Left cardiac atrium (tissue), 4 donors: ENCODE results near the gene SLC16A3. TPM values are rescaled to one million over a fixed set of nuclear protein-coding genes. Genes with fewer than 3 reads are reported as not detected.
"Not testable (repeated sequence)": the region's sequence is repeated elsewhere in the genome, so short reads cannot be mapped to it uniquely, and the experiment has no call there.

Experiments used
- ATAC-seq, 2 donors: fragments of 200-7000 bp; cut with Tn5 transposase; one replicate each; pipeline ENCODE4 v1.9.1; 2020; ENCODE audit warnings: mild to moderate bottlenecking in 2 of 2, moderate library complexity in 2 of 2
- DNase-seq: peaks from one replicate; pipeline ENCODE4 v3.0.0-alpha.2; 2020
- intact Hi-C, 2 donors: fragments of 100-400 bp; cut with DNase I; formaldehyde crosslinking; loops; one replicate each; pipeline versions ENCODE4 v1.14.1 to v1.15.1; 2022 to 2023
- total RNA-seq, 2 donors: library from RNA; stranded (reverse); fragmentation: NEBNext Ultra II Directional; extraction: Animal tissue kit (Norgen Biotek cat#: 25700); gene quantifications; one replicate each; pipeline ENCODE4 v1.2.1, GENCODE V29; 2021
- donor health status: DM: no; HTN: yes; CAD: no.
- donor health status: DM: no; HTN: yes; CAD: no; lungs with severe emphysema.
- donor health status: DM: yes; HTN: yes; CAD: no.
- donor health status: Dilated cardiomyopathy.

Gene SLC16A3
- total RNA-seq, 2 donors from 2014 or later = 18.4 to 35.7 TPM

DNA sequence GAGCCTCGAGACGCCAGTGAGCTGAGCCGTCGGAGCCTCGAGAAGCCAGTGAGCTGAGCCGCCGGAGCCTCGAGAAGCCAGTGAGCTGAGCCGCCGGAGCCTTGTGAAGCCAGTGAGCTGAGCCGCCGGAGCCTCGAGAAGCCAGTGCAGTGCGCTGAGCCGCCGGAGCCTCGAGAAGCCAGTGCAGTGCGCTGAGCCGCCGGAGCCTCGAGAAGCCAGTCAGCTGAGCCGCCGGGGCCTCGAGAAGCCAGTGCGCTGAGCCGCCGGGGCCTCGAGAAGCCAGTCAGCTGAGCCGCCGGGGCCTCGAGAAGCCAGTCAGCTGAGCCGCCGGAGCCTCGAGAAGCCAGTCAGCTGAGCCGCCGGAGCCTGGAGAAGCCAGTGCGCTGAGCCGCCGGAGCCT is 25.3 kb downstream of the SLC16A3 start:
- ATAC-seq, intact Hi-C loops, DNase-seq: not testable (repeated sequence)

DNA sequence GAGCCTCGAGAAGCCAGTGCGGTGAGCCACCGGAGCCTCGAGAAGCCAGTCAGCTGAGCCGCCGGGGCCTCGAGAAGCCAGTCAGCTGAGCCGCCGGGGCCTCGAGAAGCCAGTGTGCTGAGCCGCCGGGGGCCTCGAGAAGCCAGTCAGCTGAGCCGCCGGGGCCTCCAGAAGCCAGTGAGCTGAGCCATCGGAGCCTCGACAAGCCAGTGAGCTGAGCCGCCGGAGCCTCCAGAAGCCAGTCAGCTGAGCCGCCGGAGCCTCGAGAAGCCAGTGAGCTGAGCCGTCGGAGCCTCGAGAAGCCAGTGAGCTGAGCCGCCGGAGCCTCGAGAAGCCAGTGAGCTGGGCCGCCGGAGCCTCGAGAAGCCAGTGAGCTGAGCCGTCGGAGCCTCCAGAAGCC is 25.9 kb downstream of the SLC16A3 start:
- intact Hi-C loops, ATAC-seq: not testable (repeated sequence)

DNA sequence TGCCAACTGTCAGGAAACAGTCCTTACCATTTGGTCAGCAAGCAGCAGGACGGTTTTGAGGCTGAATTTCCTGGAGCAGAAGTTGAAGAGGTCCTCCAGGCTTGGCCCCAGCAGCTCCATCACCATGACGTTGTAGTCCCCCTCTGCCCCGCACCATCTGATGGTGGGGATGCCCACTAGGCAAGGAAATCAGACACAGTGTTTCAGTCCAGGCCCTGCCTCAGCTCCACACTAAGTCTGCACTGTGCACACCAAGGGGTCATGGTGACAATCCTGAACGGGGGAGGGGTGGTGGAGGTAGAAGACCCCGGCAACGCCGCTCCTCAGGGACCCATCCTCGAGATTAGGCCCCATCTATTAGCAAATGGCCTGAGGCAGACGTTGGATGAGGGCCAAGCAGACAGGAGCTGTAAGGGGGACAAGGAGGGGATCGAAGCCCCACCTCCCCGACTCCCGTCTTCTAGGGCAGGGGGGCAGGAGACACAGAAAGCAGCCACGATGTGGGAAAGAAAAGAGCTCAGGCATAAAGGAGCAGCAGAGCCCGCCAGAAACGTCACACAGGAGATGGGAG is 26.6 kb downstream of the SLC16A3 start:
- DNase-seq (no peak), ATAC-seq (no peak)
- intact Hi-C loops = no loop called here

More for the DNA sequence above, 25.9 kb downstream of the SLC16A3 start:
- not testable (repeated sequence) for DNase-seq

DNA sequence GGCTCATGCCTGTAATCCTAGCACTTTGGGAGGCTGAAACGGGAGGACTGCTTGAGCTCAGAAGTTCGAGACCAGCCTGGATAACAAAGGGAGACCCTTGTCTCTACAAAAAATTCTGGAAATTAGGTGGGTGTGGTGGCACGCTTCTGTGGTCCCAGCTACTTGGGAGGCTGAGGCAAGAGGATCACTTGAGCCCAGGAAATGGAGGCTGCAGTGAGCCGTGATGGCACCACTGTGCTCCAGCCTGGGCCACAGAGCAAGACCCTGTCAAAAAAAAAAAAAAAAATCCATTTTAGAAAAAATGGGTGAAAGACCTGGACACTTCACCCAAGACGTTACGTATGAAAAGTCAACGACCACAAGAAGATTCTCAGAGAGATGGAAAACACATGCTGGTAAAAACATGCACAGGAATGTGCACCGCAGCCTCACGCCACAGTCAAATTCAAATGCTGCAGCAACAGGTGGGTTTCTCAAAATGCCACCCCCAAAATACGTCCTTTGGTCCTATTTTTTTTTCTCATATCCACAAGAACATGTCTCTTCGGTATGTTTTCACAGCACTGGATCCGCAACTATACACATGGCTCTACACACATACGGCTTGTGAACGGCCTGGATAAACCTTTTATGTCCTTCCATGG is 27.5 kb downstream of the SLC16A3 start:
- ATAC-seq (no peak), DNase-seq (no peak)
- intact Hi-C loops = no loop called here

DNA sequence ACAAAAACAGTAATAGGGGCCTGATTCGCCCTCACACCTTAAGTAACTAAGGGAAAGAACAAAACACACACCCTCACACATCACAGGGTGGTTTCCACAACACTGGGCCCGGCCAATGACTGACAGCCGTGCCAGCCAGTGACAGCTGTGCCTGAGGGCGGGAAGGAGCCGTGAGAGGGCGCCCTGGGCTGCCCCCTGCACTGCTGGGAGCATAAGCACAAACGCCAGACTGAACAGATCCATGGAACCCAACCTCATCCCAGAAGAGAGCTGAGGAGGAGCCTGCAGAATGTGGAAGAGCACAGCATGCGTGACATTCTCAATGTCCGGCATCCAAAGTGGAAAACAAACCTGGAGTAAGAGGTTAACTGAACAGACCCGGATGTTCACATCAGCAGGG is 28.6 kb downstream of the SLC16A3 start:
- DNase-seq (no peak), ATAC-seq (peak; percentile 23 to 82)
- intact Hi-C loops = no loop called here

DNA sequence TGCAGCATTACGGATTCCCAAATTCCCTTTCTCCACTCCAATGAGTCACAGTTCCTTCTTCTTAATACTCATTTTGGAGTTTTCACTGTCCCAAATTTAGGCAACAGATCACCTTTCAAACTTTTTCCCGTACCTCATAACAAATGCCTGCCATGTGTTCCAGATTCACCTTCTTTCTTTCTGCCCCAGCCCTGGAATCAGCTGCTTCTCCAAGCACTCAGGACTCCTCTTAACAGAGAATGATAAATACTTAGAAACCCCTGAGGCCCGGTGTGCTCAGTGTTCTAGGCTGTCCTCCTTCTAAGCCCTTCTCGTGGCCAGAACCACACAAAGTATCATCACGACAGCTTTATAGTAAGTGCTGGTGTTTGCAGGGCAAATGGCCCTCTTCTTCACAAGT is 29.7 kb downstream of the SLC16A3 start:
- intact Hi-C loops = no loop called here
- ATAC-seq (no peak), DNase-seq (no peak)

DNA sequence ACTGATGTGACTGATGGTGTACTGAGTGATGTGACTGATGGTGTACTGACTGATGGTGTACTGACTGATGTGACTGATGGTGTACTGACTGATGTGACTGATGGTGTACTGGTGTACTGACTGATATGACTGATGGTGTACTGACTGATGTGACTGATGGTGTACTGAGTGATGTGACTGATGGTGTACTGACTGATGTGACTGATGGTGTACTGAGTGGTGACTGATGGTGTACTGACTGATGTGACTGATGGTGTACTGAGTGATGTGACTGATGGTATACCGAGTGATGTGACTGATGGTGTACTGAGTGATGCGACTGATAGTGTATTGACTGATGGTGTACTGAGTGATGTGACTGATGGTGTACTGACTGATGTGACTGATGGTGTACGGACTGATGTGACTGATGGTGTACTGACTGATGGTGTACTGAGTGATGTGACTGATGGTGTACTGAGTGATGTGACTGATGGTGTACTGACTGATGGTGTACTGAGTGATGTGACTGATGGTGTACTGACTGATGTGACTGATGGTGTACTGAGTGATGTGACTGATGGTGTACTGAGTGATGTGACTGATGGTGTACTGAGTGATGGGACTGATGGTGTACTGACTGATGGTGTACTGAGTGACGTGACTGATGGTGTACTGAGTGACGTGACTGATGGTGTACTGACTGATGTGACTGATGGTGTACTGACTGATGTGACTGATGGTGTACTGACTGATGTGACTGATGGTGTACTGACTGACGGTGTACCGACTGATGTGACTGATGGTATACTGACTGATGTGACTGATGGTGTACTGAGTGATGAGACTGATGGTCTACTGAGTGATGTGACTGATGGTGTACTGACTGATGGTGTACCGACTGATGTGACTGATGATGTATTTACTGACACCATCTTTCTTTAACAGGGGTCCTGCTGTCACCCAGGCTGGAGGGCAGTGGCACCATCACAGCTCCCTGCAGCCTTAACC is 31.4 kb downstream of the SLC16A3 start:
- intact Hi-C loops, DNase-seq, ATAC-seq: not testable (repeated sequence)

DNA sequence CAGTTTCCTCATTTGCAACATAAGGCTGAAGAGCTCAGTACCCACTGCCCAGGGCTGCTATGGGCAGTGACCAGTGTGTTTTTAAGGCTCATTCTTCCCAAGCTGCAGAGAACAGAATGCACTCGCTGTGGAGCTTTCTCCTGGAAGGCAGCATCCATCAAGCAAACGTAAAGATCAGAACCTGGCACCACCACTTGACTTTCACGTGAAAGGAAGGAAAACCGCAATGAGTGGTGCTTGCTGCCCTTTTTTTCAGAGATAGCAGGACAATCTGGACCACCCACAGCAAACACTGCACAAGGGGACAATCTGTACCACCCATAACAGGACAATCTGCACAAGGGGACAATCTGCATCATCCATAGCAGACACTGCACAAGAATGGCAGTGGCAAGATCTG is 33.5 kb downstream of the SLC16A3 start:
- intact Hi-C loops = no loop called here
- no peak for ATAC-seq
- no peak for DNase-seq

DNA sequence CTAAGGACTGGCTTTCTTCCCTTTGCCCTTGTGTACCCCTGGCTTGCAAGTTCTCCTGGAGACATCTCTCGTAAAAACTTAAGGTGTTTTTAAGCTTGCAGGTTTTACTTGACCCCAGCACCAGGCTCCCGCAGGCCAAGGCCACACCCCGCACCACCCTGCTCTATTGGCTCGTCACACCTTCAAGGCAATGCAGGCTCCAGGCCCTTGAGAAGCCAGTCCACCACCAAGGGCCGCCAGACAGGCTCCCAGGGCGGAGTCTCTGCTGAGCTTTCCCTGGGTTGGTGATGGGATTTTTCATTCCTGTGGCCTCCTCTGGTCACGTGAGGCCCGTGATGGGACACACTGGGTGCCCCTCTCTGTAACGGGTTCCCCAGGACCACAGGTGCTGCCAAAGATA is 34.8 kb downstream of the SLC16A3 start:
- no peak for ATAC-seq

DNA sequence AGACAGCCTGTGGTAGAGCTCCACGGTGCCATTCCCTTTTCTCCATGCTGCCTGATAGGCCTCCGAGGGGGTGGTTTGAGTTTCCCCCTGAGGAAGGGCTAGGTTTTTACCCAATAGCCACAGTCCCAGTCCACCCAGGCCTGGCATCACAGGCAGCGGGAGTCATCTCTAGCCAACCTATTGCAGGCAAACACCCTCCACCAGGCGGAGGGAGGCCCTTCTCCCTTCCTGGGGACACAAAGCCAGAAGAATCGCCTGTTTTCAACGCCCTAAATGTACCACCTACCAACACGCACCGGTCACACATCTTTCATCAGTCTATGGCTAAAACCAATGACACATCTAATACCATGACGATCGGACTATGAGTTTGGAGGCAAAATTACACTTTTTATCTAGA is 37.3 kb downstream of the SLC16A3 start:
- ATAC-seq (no peak), DNase-seq (no peak)
- intact Hi-C loops = no loop called here

More for the DNA sequence above, 34.8 kb downstream of the SLC16A3 start:
- intact Hi-C loops = no loop called here
- DNase-seq = no peak

DNA sequence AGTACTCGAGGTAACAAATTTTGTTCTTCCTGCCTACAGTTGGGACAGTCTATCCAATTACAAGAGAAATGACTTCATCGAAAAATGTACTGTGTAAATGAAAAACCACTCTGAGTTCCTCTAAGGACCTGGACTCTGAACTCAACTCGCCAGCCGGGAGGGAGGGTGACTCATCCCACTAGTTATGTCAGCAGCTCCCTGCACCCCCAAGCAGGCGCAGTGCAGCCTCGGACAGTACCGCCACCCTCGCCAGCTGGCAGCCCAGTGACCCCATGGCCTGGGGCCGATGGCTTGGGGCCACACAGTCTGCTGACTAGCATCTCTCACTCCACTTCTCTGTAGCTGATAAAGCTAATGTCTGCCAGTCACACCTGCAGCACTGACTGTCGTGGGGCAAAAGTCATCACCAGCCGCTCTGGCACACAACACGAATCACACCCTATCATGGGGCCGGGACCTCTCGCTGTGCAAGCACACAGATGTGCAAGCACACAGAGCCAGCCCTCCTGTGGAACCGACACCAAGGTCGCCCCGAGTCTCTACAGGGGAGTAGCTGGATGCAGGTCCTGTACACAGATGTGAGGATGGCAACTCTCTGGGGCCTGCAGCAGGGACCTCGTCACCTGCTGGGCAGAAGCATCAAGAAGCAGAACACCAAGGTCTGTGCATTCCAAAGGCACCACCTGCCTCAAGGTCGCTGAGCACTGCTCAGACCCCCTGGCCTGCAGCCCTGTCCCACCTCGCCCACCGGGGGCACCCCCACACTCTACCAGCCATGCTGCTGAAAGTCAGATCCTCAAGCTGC is 38.9 kb downstream of the SLC16A3 start:
- intact Hi-C loops = no loop called here
- peak; percentile 94 for DNase-seq
- peak; percentile 95 to 96 for ATAC-seq

DNA sequence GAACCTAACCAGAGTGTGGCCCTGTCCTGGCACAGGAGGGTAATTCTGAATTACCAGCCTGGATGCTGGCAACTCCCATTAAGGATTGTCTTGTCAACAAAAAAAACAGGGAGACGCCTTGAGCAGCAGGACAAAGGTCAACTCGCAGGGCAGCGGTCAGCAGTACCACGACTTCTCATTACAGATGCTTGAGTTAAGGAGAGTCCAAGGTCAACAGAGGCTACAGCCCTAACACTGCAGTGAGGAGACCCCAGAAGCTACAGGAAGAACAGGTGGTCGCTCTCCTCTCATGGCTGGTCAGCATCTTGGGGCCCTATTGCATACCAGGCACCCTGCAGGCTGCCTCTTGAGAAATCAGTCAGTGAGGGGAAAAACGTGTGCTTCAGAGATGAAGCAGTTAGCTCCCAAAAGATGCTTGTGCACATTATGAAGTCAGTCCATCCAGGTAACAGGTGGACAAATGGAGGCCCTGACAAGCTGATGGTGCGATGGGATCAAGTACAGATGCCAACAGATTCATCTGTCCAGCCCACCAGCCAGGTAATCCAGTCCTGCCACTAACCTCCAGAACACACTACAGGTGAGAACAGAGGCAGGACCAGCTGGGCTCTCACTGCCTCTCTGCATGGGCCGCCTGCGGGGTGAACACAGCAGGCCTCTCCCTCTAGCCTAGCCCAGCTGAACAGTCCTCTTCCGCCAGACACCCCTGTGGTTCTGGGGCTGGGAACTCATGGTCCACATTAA is 40.5 kb downstream of the SLC16A3 start:
- intact Hi-C loops = no loop called here
- no peak for ATAC-seq
- DNase-seq = no peak

DNA sequence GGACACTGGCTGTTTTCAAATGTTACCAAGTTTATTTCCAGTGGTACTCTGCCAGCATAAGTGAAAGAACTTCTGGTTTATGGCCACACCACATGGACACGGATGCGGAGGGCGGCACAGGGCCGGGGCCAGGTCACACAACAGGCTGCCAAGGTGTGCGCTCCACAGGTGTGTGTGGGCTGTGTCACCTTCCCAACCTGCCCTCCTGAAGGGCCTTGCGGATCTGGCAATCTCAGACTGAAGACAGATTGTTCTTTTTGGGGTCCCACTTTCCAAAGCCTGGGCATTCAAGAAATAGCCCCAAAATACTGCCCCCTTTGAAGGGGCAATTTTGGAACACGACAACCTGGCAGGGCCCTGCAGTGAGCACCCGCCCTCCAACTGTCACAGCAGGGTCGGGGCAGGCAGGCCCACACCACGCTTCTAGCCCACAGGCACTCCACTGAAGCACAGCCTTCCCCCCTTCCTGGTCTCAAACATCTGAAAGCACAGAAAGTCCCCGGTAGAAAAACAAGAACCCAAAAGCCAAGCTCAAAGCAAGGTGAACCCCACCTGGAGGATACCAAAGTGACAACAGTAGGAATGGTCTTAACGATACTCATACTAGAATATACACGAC is 41.1 kb downstream of the SLC16A3 start:
- intact Hi-C loops = loop anchor here in 1 of 2 donors (5.0 kb wide), 1 partner anchor 33 kb away; no protein-coding TSS in a partner anchor
- DNase-seq (no peak), ATAC-seq (no peak)

DNA sequence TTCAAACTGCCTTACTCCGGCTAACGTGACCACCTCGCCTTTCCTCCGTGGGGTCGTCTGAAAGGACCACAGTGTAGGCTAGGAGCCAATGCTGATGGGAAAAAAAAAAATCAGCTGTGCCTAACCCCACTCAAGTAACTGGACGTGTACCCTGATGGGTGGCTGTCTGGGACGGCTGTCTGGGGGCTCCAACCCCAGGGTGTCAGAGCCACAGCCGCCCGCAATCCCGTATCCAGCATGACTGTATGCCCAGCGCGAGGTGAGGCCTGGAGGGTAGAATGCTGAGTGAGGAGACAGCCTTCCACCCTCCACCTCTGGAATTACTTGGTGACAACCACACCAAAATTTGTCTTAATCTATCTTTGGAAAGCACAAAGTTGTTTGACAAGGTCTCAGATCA is 41.8 kb downstream of the SLC16A3 start:
- intact Hi-C loops = loop anchor here in 1 of 2 donors (5.0 kb wide), 1 partner anchor 33 kb away; no protein-coding TSS in a partner anchor
- no peak for ATAC-seq

DNA sequence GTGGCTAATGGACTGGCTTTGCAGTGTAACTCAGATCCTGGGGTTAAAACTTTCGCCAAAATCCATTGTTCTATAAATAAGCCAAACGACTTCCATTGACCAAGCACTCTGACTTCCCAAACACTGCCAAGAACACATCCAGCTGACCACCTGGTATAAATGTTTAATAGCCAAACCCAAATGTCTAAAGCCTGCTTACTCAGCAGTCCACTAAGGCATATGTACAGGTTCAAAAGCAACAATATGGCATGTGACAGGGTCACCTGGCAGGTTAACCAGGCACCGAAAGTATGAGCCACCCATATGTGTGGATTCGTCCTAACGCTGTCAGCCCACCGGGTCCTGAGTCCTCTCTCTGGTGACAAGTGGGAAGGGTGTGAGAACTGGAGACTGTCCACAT is 42.6 kb downstream of the SLC16A3 start:
- ATAC-seq (no peak), DNase-seq (no peak)
- intact Hi-C loops = loop anchor here in 1 of 2 donors (5.0 kb wide), 1 partner anchor 34 kb away; no protein-coding TSS in a partner anchor

More for the DNA sequence above, 41.8 kb downstream of the SLC16A3 start:
- DNase-seq = no peak

DNA sequence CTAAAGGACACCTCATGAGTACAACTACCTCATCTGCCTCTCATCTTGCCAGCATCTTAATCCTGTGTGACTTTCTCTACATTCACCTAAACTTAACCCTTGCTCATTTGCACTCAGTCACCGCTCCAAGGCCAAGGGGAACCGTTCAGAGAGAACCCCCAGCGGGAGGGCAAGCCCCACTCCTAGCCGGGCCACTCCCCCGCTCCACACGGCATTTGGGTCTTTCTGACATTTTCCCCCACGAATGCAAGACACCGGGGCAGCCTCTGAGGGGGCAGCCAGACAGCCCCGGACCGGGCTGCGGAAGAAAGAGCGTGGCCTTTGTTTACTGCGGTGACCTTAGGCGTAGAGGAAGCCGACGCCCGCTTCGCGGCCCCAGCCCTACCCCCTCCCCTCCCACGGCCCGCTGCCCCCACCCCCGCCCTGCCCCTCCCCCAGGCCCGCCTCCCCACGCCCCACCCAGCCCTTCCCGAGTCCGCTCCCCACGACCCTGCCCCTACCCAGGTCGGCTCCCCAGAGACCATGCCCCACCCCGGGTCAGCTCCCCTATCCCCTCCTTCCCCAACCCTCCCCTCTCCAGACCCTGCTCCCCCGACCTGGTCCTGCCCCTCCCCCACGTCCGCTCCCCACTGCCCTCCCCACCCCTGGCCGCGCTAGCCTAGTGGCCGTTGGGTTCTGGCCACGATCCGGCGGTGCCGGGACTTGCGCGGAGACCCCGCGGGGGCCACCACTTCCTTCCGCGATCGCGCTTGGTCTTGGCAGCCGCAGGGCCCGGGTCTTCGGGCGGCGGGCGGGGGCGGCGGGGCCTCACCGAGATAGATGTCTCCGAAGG is 43.9 kb downstream of the SLC16A3 start:
- ATAC-seq (peak; percentile 41 to 49), DNase-seq (peak; percentile 64)
- intact Hi-C loops = loop anchor here in 1 of 2 donors (5.0 kb wide), 1 partner anchor 35 kb away; no protein-coding TSS in a partner anchor
